HG03342 (cell line): ENCODE results near the gene NSF.
"Not testable (repeated sequence)": the region's sequence is repeated elsewhere in the genome, so short reads cannot be mapped to it uniquely, and the experiment has no call there.

Experiments used
- ATAC-seq: cut with Tn5 transposase; IDR thresholded peaks from one replicate; pipeline ENCODE4 v1.9.1; 2021; ENCODE audit warnings: mild to moderate bottlenecking, moderate library complexity; ENCODE audit not compliant: unreplicated experiment

The NSF gene

GRCh38 chr17:46699014-46699413 is 108.5 kb downstream of the NSF start:
- ATAC-seq: not testable (repeated sequence)

- ATAC-seq: no peak
These were observed 127.5 kb downstream of the NSF start for GRCh38 chr17:46717999-46718398.

- ATAC-seq: no peak
These were observed 129.4 kb downstream of the NSF start for GRCh38 chr17:46719891-46720290.

GRCh38 chr17:46720408-46720807 is 129.9 kb downstream of the NSF start:
- ATAC-seq: no peak

- no peak for ATAC-seq
These were observed 132.3 kb downstream of the NSF start for GRCh38 chr17:46722662-46723285.

GRCh38 chr17:46726206-46726605 is 135.7 kb downstream of the NSF start:
- no peak for ATAC-seq

- ATAC-seq: no peak
These were observed 137.3 kb downstream of the NSF start for GRCh38 chr17:46727572-46728348.

- no peak for ATAC-seq
These were observed 139.6 kb downstream of the NSF start for GRCh38 chr17:46730026-46730425.

GRCh38 chr17:46730679-46731078 is 140.2 kb downstream of the NSF start:
- ATAC-seq: no peak

GRCh38 chr17:46732160-46732559 is 141.7 kb downstream of the NSF start:
- no peak for ATAC-seq

- ATAC-seq: no peak
These were observed 142.4 kb downstream of the NSF start for GRCh38 chr17:46732754-46733398.

- ATAC-seq: no peak
These were observed 143.5 kb downstream of the NSF start for GRCh38 chr17:46733837-46734475.

- no peak for ATAC-seq
These were observed 145.6 kb downstream of the NSF start for GRCh38 chr17:46736100-46736499.

- ATAC-seq: no peak
These were observed 146.9 kb downstream of the NSF start for GRCh38 chr17:46737326-46737725.

- no peak for ATAC-seq
These were observed 148.1 kb downstream of the NSF start for GRCh38 chr17:46738544-46738943.

GRCh38 chr17:46739982-46740381 is 149.5 kb downstream of the NSF start:
- ATAC-seq: no peak

- no peak for ATAC-seq
These were observed 150.8 kb downstream of the NSF start for GRCh38 chr17:46741122-46741730.

GRCh38 chr17:46742565-46743270 is 152.2 kb downstream of the NSF start:
- ATAC-seq: no peak

GRCh38 chr17:46744441-46744840 is 154.0 kb downstream of the NSF start:
- no peak for ATAC-seq

- ATAC-seq: no peak
These were observed 154.9 kb downstream of the NSF start for GRCh38 chr17:46745376-46745775.

- no peak for ATAC-seq
These were observed 161.0 kb downstream of the NSF start for GRCh38 chr17:46751425-46751824.
